SK-N-SH treated with all-trans-retinoic acid at 6 μM for 48 hours (cell line): ENCODE data around the gene LAMA3.

Experiments used
- ATAC-seq: fragments of 200-7000 bp; cut with Tn5 transposase; 3 replicates; pipeline ENCODE4 v1.9.1; 2020; ENCODE audit warnings: mild to moderate bottlenecking, moderate library complexity
- BACH2 ChIP-seq: fragments of 250-450 bp; sonication (Bioruptor Pico); IDR thresholded peaks from 2 replicates; pipeline ENCODE4 v1.9.0; 2021; ENCODE audit warnings: mild to moderate bottlenecking, borderline replicate concordance
- CSDC2 ChIP-seq: fragments of 250-450 bp; sonication (Bioruptor Pico); IDR thresholded peaks from 2 replicates; pipeline ENCODE4 v1.5.0; 2020; ENCODE audit warnings: mild to moderate bottlenecking, moderate library complexity
- GLIS3 ChIP-seq: fragments of 250-450 bp; sonication (Bioruptor Pico); IDR thresholded peaks from 2 replicates; pipeline ENCODE4 v1.5.0; 2020; ENCODE audit warnings: mild to moderate bottlenecking, moderate library complexity
- ISL1 ChIP-seq: fragments of 250-450 bp; sonication (Bioruptor Pico); IDR thresholded peaks from 2 replicates; pipeline ENCODE4 v2.1.2; 2022; ENCODE audit warnings: mild to moderate bottlenecking, moderate library complexity
- PPARA ChIP-seq: fragments of 250-450 bp; sonication (Bioruptor Pico); IDR thresholded peaks from 2 replicates; pipeline ENCODE4 v1.5.0; 2020; ENCODE audit warnings: mild to moderate bottlenecking, borderline replicate concordance
- RARB ChIP-seq: fragments of 250-450 bp; sonication (Bioruptor Pico); IDR thresholded peaks from 2 replicates; pipeline ENCODE4 v1.8.0; 2021; ENCODE audit warnings: mild to moderate bottlenecking, moderate library complexity
- ZC3H10 ChIP-seq: fragments of 250-450 bp; sonication (Bioruptor Pico); IDR thresholded peaks from 2 replicates; pipeline ENCODE4 v1.5.1; 2021; ENCODE audit warnings: mild to moderate bottlenecking, moderate library complexity
- ZFP3 ChIP-seq: fragments of 250-450 bp; sonication (Bioruptor Pico); IDR thresholded peaks from 2 replicates; pipeline ENCODE4 v1.5.0; 2020; ENCODE audit warnings: mild to moderate bottlenecking, moderate library complexity
- ZNF565 ChIP-seq: fragments of 450-650 bp; formaldehyde crosslinking; conservative IDR thresholded peaks from 2 replicates; pipeline ENCODE4 v1.5.0; 2020; ENCODE audit warnings: low read depth, mild to moderate bottlenecking, moderate library complexity
- ZNF8 ChIP-seq: fragments of 450-650 bp; formaldehyde crosslinking; IDR thresholded peaks from 2 replicates; pipeline ENCODE4 v1.5.0; 2020; ENCODE audit warnings: mild to moderate bottlenecking, moderate library complexity
- TF ChIP-seq, protein P1 (sequence below): fragments of 250-450 bp; sonication (Bioruptor Pico); IDR thresholded peaks from 2 replicates; pipeline ENCODE4 v1.8.0; 2021; ENCODE audit warnings: low read depth, mild to moderate bottlenecking, moderate library complexity, borderline replicate concordance
- TF ChIP-seq, protein P2 (sequence below): fragments of 250-450 bp; sonication (Bioruptor Pico); IDR thresholded peaks from 2 replicates; pipeline ENCODE4 v1.5.1; 2020; ENCODE audit warnings: low read depth, mild to moderate bottlenecking, moderate library complexity
- TF ChIP-seq, protein P3 (sequence below): fragments of 250-450 bp; sonication (Bioruptor Pico); IDR thresholded peaks from 2 replicates; pipeline ENCODE4 v1.8.0; 2020; ENCODE audit warnings: mild to moderate bottlenecking, moderate library complexity, borderline replicate concordance
- TF ChIP-seq, protein P4 (sequence below): fragments of 250-450 bp; sonication (Bioruptor Pico); IDR thresholded peaks from 2 replicates; pipeline ENCODE4 v1.5.0; 2020; ENCODE audit warnings: mild to moderate bottlenecking, moderate library complexity
- TF ChIP-seq, protein P5 (sequence below): fragments of 250-450 bp; sonication (Bioruptor Pico); IDR thresholded peaks from 2 replicates; pipeline ENCODE4 v1.5.1; 2021; ENCODE audit warnings: mild to moderate bottlenecking, moderate library complexity

Gene LAMA3

DNA sequence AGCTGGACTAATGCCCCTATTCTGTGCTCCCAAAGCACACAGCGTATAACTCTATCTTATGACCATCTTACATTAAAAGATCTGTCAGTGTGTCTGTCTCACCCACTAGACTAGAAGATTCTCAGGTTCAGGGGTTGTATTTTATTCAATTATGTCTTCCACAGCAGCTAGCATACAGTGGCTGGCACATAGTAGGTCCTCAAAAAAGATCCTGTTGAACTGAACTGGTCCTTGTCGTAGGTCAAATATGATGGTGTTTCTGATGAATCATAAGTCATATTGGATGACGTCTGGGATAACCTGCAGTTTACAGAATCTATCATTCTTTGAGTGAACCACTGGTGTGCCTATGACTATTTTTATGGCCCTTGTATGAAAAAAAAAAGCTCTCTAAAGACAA, 314.0 kb downstream of the LAMA3 start:
- TF ChIP-seq BACH2: no peak
- TF ChIP-seq CSDC2 (CRISPR knock-in tag): no peak
- TF ChIP-seq, protein P1, sequence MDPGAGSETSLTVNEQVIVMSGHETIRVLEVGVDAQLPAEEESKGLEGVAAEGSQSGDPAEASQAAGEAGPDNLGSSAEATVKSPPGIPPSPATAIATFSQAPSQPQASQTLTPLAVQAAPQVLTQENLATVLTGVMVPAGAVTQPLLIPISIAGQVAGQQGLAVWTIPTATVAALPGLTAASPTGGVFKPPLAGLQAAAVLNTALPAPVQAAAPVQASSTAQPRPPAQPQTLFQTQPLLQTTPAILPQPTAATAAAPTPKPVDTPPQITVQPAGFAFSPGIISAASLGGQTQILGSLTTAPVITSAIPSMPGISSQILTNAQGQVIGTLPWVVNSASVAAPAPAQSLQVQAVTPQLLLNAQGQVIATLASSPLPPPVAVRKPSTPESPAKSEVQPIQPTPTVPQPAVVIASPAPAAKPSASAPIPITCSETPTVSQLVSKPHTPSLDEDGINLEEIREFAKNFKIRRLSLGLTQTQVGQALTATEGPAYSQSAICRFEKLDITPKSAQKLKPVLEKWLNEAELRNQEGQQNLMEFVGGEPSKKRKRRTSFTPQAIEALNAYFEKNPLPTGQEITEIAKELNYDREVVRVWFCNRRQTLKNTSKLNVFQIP (CRISPR knock-in tag): no peak
- TF ChIP-seq ZNF565: no peak
- no peak for TF ChIP-seq RARB (CRISPR knock-in tag)
- TF ChIP-seq GLIS3: no peak
- no peak for TF ChIP-seq ZC3H10 (CRISPR knock-in tag)
- no peak for ATAC-seq

DNA sequence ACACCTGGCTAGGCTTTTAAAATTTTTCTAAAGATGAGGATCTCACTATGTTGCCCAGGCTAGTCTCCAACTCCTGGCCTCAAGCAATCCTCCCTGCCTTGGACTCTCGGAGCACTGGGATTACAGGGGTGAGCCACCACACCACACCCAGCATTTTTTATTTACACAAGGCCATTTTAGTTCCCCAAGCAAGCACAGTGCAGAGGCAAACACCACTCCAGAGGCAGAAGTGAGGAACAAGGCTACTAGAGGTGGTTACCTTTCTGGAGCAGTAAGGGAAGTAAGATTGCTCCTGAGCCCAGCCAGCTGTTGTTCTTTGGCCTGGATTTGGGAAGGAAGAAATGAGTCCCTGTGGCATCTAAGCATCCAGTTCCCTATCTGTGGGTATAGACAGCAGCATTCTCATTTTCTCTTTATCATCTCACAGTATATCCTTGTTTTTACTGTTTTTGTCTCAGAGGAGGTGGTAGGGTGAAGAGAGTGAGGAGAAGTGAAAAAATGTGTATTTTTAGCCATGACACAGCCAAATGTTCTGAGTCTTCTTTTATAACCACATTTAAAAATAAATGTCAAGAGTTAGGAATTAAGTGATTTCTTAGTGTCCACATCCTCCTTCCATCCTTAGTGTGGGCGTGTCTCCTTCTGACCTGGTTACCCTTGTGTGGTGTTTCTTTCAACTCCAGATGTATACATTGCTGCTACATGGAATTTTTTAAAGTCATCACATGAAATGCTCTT, 314.8 kb downstream of the LAMA3 start:
- TF ChIP-seq PPARA (CRISPR knock-in tag) (no peak), CSDC2 (CRISPR knock-in tag) (no peak), ISL1 (CRISPR knock-in tag) (no peak), ZNF8 (CRISPR knock-in tag) (no peak), ZFP3 (CRISPR knock-in tag) (no peak), RARB (CRISPR knock-in tag) (no peak), ZC3H10 (CRISPR knock-in tag) (no peak), GLIS3 (no peak)
- TF ChIP-seq, protein P1 (CRISPR knock-in tag): no peak
- TF ChIP-seq, protein P2, sequence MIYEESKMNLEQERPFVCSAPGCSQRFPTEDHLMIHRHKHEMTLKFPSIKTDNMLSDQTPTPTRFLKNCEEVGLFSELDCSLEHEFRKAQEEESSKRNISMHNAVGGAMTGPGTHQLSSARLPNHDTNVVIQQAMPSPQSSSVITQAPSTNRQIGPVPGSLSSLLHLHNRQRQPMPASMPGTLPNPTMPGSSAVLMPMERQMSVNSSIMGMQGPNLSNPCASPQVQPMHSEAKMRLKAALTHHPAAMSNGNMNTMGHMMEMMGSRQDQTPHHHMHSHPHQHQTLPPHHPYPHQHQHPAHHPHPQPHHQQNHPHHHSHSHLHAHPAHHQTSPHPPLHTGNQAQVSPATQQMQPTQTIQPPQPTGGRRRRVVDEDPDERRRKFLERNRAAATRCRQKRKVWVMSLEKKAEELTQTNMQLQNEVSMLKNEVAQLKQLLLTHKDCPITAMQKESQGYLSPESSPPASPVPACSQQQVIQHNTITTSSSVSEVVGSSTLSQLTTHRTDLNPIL (CRISPR knock-in tag): no peak
- TF ChIP-seq, protein P3, sequence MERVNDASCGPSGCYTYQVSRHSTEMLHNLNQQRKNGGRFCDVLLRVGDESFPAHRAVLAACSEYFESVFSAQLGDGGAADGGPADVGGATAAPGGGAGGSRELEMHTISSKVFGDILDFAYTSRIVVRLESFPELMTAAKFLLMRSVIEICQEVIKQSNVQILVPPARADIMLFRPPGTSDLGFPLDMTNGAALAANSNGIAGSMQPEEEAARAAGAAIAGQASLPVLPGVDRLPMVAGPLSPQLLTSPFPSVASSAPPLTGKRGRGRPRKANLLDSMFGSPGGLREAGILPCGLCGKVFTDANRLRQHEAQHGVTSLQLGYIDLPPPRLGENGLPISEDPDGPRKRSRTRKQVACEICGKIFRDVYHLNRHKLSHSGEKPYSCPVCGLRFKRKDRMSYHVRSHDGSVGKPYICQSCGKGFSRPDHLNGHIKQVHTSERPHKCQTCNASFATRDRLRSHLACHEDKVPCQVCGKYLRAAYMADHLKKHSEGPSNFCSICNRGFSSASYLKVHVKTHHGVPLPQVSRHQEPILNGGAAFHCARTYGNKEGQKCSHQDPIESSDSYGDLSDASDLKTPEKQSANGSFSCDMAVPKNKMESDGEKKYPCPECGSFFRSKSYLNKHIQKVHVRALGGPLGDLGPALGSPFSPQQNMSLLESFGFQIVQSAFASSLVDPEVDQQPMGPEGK (CRISPR knock-in tag): no peak
- TF ChIP-seq, protein P4, sequence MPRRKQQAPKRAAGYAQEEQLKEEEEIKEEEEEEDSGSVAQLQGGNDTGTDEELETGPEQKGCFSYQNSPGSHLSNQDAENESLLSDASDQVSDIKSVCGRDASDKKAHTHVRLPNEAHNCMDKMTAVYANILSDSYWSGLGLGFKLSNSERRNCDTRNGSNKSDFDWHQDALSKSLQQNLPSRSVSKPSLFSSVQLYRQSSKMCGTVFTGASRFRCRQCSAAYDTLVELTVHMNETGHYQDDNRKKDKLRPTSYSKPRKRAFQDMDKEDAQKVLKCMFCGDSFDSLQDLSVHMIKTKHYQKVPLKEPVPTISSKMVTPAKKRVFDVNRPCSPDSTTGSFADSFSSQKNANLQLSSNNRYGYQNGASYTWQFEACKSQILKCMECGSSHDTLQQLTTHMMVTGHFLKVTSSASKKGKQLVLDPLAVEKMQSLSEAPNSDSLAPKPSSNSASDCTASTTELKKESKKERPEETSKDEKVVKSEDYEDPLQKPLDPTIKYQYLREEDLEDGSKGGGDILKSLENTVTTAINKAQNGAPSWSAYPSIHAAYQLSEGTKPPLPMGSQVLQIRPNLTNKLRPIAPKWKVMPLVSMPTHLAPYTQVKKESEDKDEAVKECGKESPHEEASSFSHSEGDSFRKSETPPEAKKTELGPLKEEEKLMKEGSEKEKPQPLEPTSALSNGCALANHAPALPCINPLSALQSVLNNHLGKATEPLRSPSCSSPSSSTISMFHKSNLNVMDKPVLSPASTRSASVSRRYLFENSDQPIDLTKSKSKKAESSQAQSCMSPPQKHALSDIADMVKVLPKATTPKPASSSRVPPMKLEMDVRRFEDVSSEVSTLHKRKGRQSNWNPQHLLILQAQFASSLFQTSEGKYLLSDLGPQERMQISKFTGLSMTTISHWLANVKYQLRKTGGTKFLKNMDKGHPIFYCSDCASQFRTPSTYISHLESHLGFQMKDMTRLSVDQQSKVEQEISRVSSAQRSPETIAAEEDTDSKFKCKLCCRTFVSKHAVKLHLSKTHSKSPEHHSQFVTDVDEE: no peak
- TF ChIP-seq, protein P5, sequence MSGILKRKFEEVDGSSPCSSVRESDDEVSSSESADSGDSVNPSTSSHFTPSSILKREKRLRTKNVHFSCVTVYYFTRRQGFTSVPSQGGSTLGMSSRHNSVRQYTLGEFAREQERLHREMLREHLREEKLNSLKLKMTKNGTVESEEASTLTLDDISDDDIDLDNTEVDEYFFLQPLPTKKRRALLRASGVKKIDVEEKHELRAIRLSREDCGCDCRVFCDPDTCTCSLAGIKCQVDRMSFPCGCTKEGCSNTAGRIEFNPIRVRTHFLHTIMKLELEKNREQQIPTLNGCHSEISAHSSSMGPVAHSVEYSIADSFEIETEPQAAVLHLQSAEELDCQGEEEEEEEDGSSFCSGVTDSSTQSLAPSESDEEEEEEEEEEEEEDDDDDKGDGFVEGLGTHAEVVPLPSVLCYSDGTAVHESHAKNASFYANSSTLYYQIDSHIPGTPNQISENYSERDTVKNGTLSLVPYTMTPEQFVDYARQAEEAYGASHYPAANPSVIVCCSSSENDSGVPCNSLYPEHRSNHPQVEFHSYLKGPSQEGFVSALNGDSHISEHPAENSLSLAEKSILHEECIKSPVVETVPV (CRISPR knock-in tag): no peak
- ATAC-seq: no peak
